GM12872 (cell line): Measurements from ENCODE around the gene NOS1.

ENCODE experiments used
- CTCF ChIP-seq: IDR thresholded peaks from 3 replicates; pipeline ENCODE4 v1.5.1; 2011; ENCODE audit warnings: low read depth, mild to moderate bottlenecking, low read length, moderate library complexity; ENCODE audit not compliant: insufficient read depth

The NOS1 gene

GRCh38 chr12:117362391-117362790 lies 965 bp upstream of the NOS1 start:
- TF ChIP-seq CTCF, result no peak

DNA sequence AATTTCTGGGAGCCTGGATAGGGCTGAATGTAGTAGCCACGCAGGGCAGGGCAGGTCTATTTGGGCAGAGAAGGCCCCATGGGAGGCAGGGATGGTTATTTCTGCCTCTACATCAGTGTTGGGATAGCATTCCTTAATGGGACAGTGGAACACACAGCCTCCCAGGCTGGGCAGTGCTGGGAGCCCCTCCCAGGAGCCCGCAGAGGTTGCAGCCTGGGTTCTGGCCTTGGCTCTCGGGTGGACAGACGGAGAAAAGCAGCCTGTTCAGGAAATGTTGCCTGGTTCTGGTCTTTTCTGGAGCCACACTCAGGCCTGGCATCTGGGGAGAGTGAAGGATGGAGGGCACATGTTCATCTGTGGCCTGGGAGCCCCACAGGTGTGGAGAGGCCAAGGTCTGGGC lies 479 bp upstream of the NOS1 start:
- TF ChIP-seq CTCF, result no peak

- no peak for TF ChIP-seq CTCF
Observed at GRCh38 chr12:117360551-117361346, 677 bp downstream of the NOS1 start.

DNA sequence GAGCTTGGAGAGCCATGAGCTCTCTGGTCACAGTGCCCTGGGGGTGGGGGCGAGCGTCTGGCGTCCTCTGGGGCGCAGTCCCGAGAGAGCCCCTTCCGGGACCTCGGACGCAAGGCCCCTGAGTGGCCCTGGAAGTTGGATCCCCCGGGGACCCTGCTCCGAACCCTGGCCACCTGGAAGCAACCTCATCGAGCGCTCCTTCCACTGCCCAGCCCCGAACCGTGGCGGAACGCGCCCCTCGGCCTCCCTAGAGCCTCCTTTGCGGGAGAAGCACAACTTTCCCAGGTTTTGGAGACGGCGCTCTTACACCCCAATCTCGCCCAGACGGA lies 1.2 kb downstream of the NOS1 start:
- no peak for TF ChIP-seq CTCF

- TF ChIP-seq CTCF, result no peak
Observed at GRCh38 chr12:117359029-117359845, 2.2 kb downstream of the NOS1 start.

- no peak for TF ChIP-seq CTCF
Observed at GRCh38 chr12:117356048-117356447, 5.4 kb downstream of the NOS1 start.

- TF ChIP-seq CTCF, result no peak
Observed at GRCh38 chr12:117352883-117353282, 8.5 kb downstream of the NOS1 start.
